SK-N-SH (cell line): ENCODE results near the gene IMPA2. TPM values are rescaled to one million over a fixed set of nuclear protein-coding genes. Genes with fewer than 3 reads are reported as not detected.
"Not testable (repeated sequence)": the region's sequence is repeated elsewhere in the genome, so short reads cannot be mapped to it uniquely, and the experiment has no call there.

Experiments
- CTCF ChIA-PET: fragments of 300-600, 350-600 bp; formaldehyde crosslinking; extraction: SDS; loops from one replicate; lab custom pipeline; 2021; lab: Yijun Ruan, JAX
- POLR2A ChIA-PET: fragments of 350-600 bp; sonication (Branson Sonifier 250); formaldehyde crosslinking; extraction: SDS; loops from one replicate; lab custom pipeline; 2020; ENCODE audit warnings: antibody characterized with exemption, inconsistent platforms; lab: Yijun Ruan, JAX
- DNase-seq: peaks from one replicate; pipeline ENCODE4 v3.0.0; 2012
- H2AFZ ChIP-seq: fragments of 200-600 bp; sonication (generic); 2 replicates; pipeline ENCODE4 v1.8.1; 2016; ENCODE audit warnings: antibody characterized with exemption, mild to moderate bottlenecking, low read depth
- H3F3A ChIP-seq: fragments of 200-600 bp; sonication (generic); replicated peaks from 2 replicates; pipeline ENCODE3; 2016; ENCODE audit warnings: antibody characterized with exemption, mild to moderate bottlenecking; ENCODE audit not compliant: insufficient read depth
- H3K27ac ChIP-seq, 2 experiments: fragments of 200-500 bp in 1 of 2; fragments of 200-600 bp in 1 of 2; sonication (Bioruptor generic) in 1 of 2; sonication (generic), shearing (Covaris generic) in 1 of 2; 2 replicates each; pipeline versions ENCODE4 v1.5.1 to v1.6.1; 2014 to 2016; ENCODE audit warnings: low read depth in 2 of 2, inconsistent platforms in 1 of 2, low read length in 1 of 2, mild to moderate bottlenecking in 1 of 2, mixed read lengths in 1 of 2
- H3K27me3 ChIP-seq: fragments of 200-600 bp; sonication (generic), shearing (Covaris generic); 2 replicates; pipeline ENCODE4 v1.6.1; 2016; ENCODE audit warnings: mixed run types; ENCODE audit not compliant: insufficient read depth
- H3K36me3 ChIP-seq, 2 experiments: fragments of 200-500 bp in 1 of 2; fragments of 200-600 bp in 1 of 2; sonication (Bioruptor generic) in 1 of 2; sonication (generic) in 1 of 2; replicated peaks in 1 of 2; 2 replicates each; pipeline versions ENCODE3 to v1.5.1; 2014 to 2016; ENCODE audit warnings: low read length in 1 of 2, mild to moderate bottlenecking in 1 of 2; ENCODE audit not compliant: insufficient read depth in 2 of 2, control insufficient read depth in 1 of 2
- H3K4me1 ChIP-seq, 2 experiments: fragments of 200-500 bp in 1 of 2; fragments of 200-600 bp in 1 of 2; sonication (Bioruptor generic) in 1 of 2; sonication (generic), shearing (Covaris generic) in 1 of 2; 2 replicates each; pipeline versions ENCODE4 v1.5.1 to v1.6.1; 2014 to 2016; ENCODE audit warnings: low read depth in 1 of 2, low read length in 1 of 2, mixed run types in 1 of 2; ENCODE audit not compliant: insufficient read depth in 2 of 2, control insufficient read depth in 1 of 2
- H3K4me2 ChIP-seq: fragments of 200-600 bp; sonication (generic), shearing (Covaris generic); 2 replicates; pipeline ENCODE4 v1.6.1; 2017; ENCODE audit warnings: mixed run types
- H3K4me3 ChIP-seq, 2 experiments: fragments of 200-500 bp in 1 of 2; fragments of 200-600 bp in 1 of 2; sonication (Bioruptor generic) in 1 of 2; sonication (generic), shearing (Covaris generic) in 1 of 2; 2 replicates each; pipeline versions ENCODE4 v1.5.1 to v1.8.1; 2014 to 2016; ENCODE audit warnings: low read depth in 2 of 2, inconsistent platforms in 1 of 2, low read length in 1 of 2, mild to moderate bottlenecking in 1 of 2, mixed read lengths in 1 of 2, moderate library complexity in 1 of 2
- H3K79me2 ChIP-seq: fragments of 200-600 bp; sonication (generic); 2 replicates; pipeline ENCODE4 v1.8.1; 2017; ENCODE audit warnings: mild to moderate bottlenecking; ENCODE audit not compliant: insufficient read depth
- H3K9ac ChIP-seq: fragments of 200-600 bp; sonication (generic); 2 replicates; pipeline ENCODE4 v1.6.1; 2017; ENCODE audit warnings: mixed run types
- H3K9me2 ChIP-seq: fragments of 200-600 bp; sonication (generic); 2 replicates; pipeline ENCODE4 v1.6.1; 2017; ENCODE audit warnings: mixed run types
- H3K9me3 ChIP-seq: fragments of 200-600 bp; sonication (generic); 2 replicates; pipeline ENCODE4 v1.6.1; 2017; ENCODE audit warnings: mixed run types, mild to moderate bottlenecking, moderate library complexity
- H4K20me1 ChIP-seq: fragments of 200-600 bp; sonication (generic); 2 replicates; pipeline ENCODE4 v1.6.1; 2017; ENCODE audit warnings: mild to moderate bottlenecking, mixed run types; ENCODE audit not compliant: insufficient read depth
- FOXJ3 ChIP-seq: sonication (generic); formaldehyde crosslinking; IDR thresholded peaks from 2 replicates; pipeline ENCODE4 v1.5.1; 2020; ENCODE audit warnings: mild to moderate bottlenecking, missing genetic modification reagents
- IRF3 ChIP-seq: fragments of 150-350 bp; IDR thresholded peaks from 2 replicates; pipeline ENCODE4 v1.6.1; 2016; ENCODE audit warnings: mild to moderate bottlenecking, low read depth, low read length
- MEF2A ChIP-seq: IDR thresholded peaks from 2 replicates; pipeline ENCODE4 v1.4.0; 2012; ENCODE audit warnings: low read depth, borderline replicate concordance
- MXI1 ChIP-seq: IDR thresholded peaks from 2 replicates; pipeline ENCODE4 v1.6.1; 2012; ENCODE audit warnings: mild to moderate bottlenecking, low read depth, low read length, improper control_type of control experiment
- NFIC ChIP-seq: IDR thresholded peaks from 2 replicates; pipeline ENCODE4 v1.4.0; 2012; ENCODE audit warnings: borderline replicate concordance
- REST ChIP-seq: IDR thresholded peaks from 2 replicates; pipeline ENCODE4 v1.6.1; 2012; ENCODE audit warnings: mild to moderate bottlenecking, low read depth, low read length, moderate library complexity
- TCF12 ChIP-seq: IDR thresholded peaks from 2 replicates; pipeline ENCODE4 v1.4.0; 2012
- TEAD4 ChIP-seq: IDR thresholded peaks from 2 replicates; pipeline ENCODE4 v1.4.0; 2012; ENCODE audit warnings: mild to moderate bottlenecking, borderline replicate concordance; ENCODE audit not compliant: insufficient read depth
- USF1 ChIP-seq: IDR thresholded peaks from 2 replicates; pipeline ENCODE4 v1.4.0; 2012; ENCODE audit warnings: low read depth, borderline replicate concordance
- YY1 ChIP-seq: IDR thresholded peaks from 2 replicates; pipeline ENCODE4 v1.4.0; 2012; ENCODE audit warnings: low read depth, mild to moderate bottlenecking
- WGBS: methylation state at CpG from one replicate; pipeline ENCODE4 v1.1.6; 2017; ENCODE audit warnings: low lambda C conversion rate; 5-methylcytosine and 5-hydroxymethylcytosine counted together
- polyA plus RNA-seq, 3 experiments: library from polyadenylated mRNA; depleted of rRNA; stranded (reverse); fragments of >200 nt; gene quantifications; 2 replicates each; pipeline ENCODE4 v1.2.3, GENCODE V29; 2012

IMPA2 gene
- polyA plus RNA-seq, 1 of the 3 experiments (the other 2 are of a cell fraction): 0.18 TPM

- Histone ChIP-seq H3K27me3 (peaks cover 40% of the 10 kb centered on the region), H2AFZ (no peak overlapping the region), H3F3A (no peaks in the 10 kb centered on the region), H3K79me2 (no peaks in the 10 kb centered on the region), H3K4me1 (no peaks in the 10 kb centered on the region), H3K9me2 (no peaks in the 10 kb centered on the region), H4K20me1 (no peaks in the 10 kb centered on the region), H3K4me3 (no peak overlapping the region), H3K9me3 (no peaks in the 10 kb centered on the region), H3K27ac (no peak overlapping the region), H3K4me2 (no peak overlapping the region), H3K36me3 (no peaks in the 10 kb centered on the region), H3K9ac (no peak overlapping the region)
- POLR2A ChIA-PET: no interaction called here
- WGBS: 26% methylated on average over 9 of the region's 9 CpGs
- DNase-seq: no peak
- TF ChIP-seq USF1 (no peak), TCF12 (no peak), YY1 (no peak), REST (no peak), IRF3 (no peak), MEF2A (no peak), FOXJ3 (CRISPR knock-in tag) (no peak), MXI1 (no peak), NFIC (no peak), TEAD4 (no peak)
- CTCF ChIA-PET: interaction anchor here (1.1 to 1.2 kb wide), 2 partner anchors 25 to 32 kb away, joined by 3 to 4 read pairs; no protein-coding TSS in a partner anchor
These were observed 11.1 kb upstream of the IMPA2 start for GRCh38 chr18:11969904-11970835.

GRCh38 chr18:11970836-11971226 is 10.5 kb upstream of the IMPA2 start:
- H4K20me1 ChIP-seq, H3K79me2 ChIP-seq, H3K9me3 ChIP-seq, H2AFZ ChIP-seq, POLR2A ChIA-PET, DNase-seq, H3K27ac ChIP-seq, H3F3A ChIP-seq, H3K4me1 ChIP-seq, H3K4me2 ChIP-seq, H3K36me3 ChIP-seq, H3K9me2 ChIP-seq, H3K9ac ChIP-seq, H3K4me3 ChIP-seq: not testable (repeated sequence)
- 45% methylated on average over 8 of the region's 8 CpGs for WGBS
- CTCF ChIA-PET: interaction anchor here (1.1 kb wide), 1 partner anchor 33 kb away, joined by 4 read pairs; no protein-coding TSS in a partner anchor
- H3K27me3 ChIP-seq: peaks cover 42% of the 10 kb centered on the region
